PC-3 (cell line): ENCODE measurements around the gene ATF7IP.

Experiments used
- EZH2 ChIP-seq: fragments of 300-600 bp; sonication (generic); IDR thresholded peaks from one replicate; pipeline ENCODE4 v1.6.1; 2017; ENCODE audit warnings: antibody characterized with exemption, mild to moderate bottlenecking, low read length; ENCODE audit not compliant: unreplicated experiment
- EZH2phosphoT487 ChIP-seq: fragments of 300-600 bp; sonication (generic); IDR thresholded peaks from 2 replicates; pipeline ENCODE4 v1.6.1; 2018; ENCODE audit warnings: mild to moderate bottlenecking, antibody characterized with exemption, low read length, borderline replicate concordance
- TF ChIP-seq, protein P1 (sequence below): fragments of 300-600 bp; sonication (generic); conservative IDR thresholded peaks from 2 replicates; pipeline ENCODE4 v1.5.1; 2017; ENCODE audit warnings: antibody characterized with exemption, low read depth, mild to moderate bottlenecking, low read length

DNA sequence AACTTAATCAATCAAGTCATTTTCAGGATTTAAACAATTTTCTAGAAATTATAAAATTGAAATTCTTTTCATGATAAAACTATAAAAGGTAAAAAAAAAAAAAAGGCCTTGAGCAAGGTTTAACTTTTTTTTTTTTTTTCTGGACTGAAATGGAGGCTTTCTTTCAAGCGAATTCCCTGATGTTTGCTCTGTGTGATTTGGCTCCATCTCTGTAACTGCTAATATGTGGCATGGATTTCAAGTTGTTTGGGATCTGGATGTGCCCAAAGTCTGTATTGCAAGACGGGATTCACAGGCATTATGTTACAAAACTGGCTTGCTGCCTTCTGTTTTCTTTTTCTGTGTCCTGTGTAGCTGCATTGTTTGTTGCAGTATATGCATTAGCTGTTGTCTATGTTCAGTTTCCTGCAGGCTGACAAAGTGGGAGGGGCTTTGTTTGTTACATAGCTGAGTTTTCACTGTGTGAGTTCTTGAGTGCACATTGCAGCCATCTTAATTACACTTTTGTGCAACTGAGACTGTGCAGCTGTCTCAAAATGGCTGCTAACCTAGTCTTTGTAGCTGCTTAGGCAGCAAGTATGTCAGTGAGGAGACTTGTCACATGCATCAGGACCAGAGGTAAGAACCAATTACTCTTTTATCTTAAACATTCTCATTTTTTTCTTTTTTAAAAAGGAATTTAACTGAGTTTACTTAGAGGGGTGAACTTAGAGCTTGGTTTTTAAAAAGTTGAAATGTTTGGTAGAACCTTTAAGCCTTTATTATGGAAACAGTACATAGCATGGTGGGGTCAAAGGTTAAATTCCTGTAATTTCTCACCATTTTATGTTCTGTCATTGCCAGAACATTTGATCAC lies 19.5 kb downstream of the ATF7IP start:
- TF ChIP-seq EZH2 (no peak), EZH2phosphoT487 (no peak)
- TF ChIP-seq, protein P1, sequence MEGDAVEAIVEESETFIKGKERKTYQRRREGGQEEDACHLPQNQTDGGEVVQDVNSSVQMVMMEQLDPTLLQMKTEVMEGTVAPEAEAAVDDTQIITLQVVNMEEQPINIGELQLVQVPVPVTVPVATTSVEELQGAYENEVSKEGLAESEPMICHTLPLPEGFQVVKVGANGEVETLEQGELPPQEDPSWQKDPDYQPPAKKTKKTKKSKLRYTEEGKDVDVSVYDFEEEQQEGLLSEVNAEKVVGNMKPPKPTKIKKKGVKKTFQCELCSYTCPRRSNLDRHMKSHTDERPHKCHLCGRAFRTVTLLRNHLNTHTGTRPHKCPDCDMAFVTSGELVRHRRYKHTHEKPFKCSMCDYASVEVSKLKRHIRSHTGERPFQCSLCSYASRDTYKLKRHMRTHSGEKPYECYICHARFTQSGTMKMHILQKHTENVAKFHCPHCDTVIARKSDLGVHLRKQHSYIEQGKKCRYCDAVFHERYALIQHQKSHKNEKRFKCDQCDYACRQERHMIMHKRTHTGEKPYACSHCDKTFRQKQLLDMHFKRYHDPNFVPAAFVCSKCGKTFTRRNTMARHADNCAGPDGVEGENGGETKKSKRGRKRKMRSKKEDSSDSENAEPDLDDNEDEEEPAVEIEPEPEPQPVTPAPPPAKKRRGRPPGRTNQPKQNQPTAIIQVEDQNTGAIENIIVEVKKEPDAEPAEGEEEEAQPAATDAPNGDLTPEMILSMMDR: no peak
